Endodermal cell (in vitro differentiated cells): ENCODE results near the gene FHIP2A. TPM values are rescaled to one million over a fixed set of nuclear protein-coding genes. Genes with fewer than 3 reads are reported as not detected.
"Not testable (repeated sequence)": the region's sequence is repeated elsewhere in the genome, so short reads cannot be mapped to it uniquely, and the experiment has no call there.

Experiments
- DNase-seq: peaks from one replicate; pipeline ENCODE4 v3.0.0-alpha.2; 2017
- H3K27ac ChIP-seq: 2 replicates; pipeline ENCODE4 v1.5.1; 2013; ENCODE audit warnings: mild to moderate bottlenecking, low read depth, low read length, moderate library complexity
- H3K27me3 ChIP-seq: 2 replicates; pipeline ENCODE4 v1.6.1; 2013; ENCODE audit warnings: mild to moderate bottlenecking, low read length, moderate library complexity; ENCODE audit not compliant: insufficient read depth, control insufficient read depth, poor library complexity, severe bottlenecking
- H3K36me3 ChIP-seq: 2 replicates; pipeline ENCODE4 v1.7.0; 2013; ENCODE audit warnings: mild to moderate bottlenecking, low read length, moderate library complexity; ENCODE audit not compliant: control insufficient read depth, insufficient read depth
- H3K4me1 ChIP-seq: one replicate; pipeline ENCODE4 v1.7.0; 2013; ENCODE audit warnings: low read length; ENCODE audit not compliant: control insufficient read depth, insufficient read depth
- H3K4me3 ChIP-seq: 2 replicates; pipeline ENCODE4 v1.5.1; 2013; ENCODE audit warnings: mild to moderate bottlenecking, low read length, moderate library complexity
- H3K9ac ChIP-seq: 2 replicates; pipeline ENCODE4 v1.6.1; 2013; ENCODE audit warnings: mild to moderate bottlenecking, low read length, moderate library complexity; ENCODE audit not compliant: poor library complexity, severe bottlenecking; ENCODE audit errors: extremely low read depth
- H3K9me3 ChIP-seq: 2 replicates; pipeline ENCODE4 v1.6.1; 2013; ENCODE audit warnings: mild to moderate bottlenecking, low read length, moderate library complexity; ENCODE audit not compliant: control insufficient read depth
- H3K27ac Mint-ChIP-seq: 2 replicates; pipeline ENCODE4 v1.8.0; 2020; ENCODE audit warnings: mixed read lengths
- H3K27me3 Mint-ChIP-seq: 2 replicates; pipeline ENCODE4 v1.8.0; 2021; ENCODE audit warnings: mild to moderate bottlenecking, mixed read lengths; ENCODE audit not compliant: insufficient read depth
- H3K36me3 Mint-ChIP-seq: 2 replicates; pipeline ENCODE4 v1.8.0; 2020; ENCODE audit warnings: low read depth, mixed read lengths
- H3K4me1 Mint-ChIP-seq: 2 replicates; pipeline ENCODE4 v1.8.0; 2020; ENCODE audit warnings: mixed read lengths
- H3K4me3 Mint-ChIP-seq: 2 replicates; pipeline ENCODE4 v1.8.0; 2020; ENCODE audit warnings: mild to moderate bottlenecking, moderate library complexity, mixed read lengths
- H3K9me3 Mint-ChIP-seq: 2 replicates; pipeline ENCODE4 v1.8.0; 2020; ENCODE audit warnings: mild to moderate bottlenecking, mixed read lengths
- CTCF ChIP-seq: fragments of 200-600 bp; sonication (generic); conservative IDR thresholded peaks from 2 replicates; pipeline ENCODE4 v1.5.0; 2021; ENCODE audit warnings: antibody characterized with exemption, mild to moderate bottlenecking
- WGBS, 2 experiments: methylation state at CpG; one replicate each; pipeline versions ENCODE4 v1.1.5 to v1.1.7; 2013; ENCODE audit warnings: missing lambda C conversion rate in 2 of 2, mixed read lengths in 1 of 2; ENCODE audit not compliant: insufficient coverage in 1 of 2, insufficient read length in 1 of 2; 5-methylcytosine and 5-hydroxymethylcytosine counted together
- total RNA-seq, 2 donors: library from RNA; stranded (reverse); fragmentation: NEBNext Ultra II Directional in 1 of 2; extraction: Animal tissue kit (Norgen Biotek cat#: 25700) in 1 of 2; gene quantifications; 2 replicates in 1 of 2; 3 replicates in 1 of 2; pipeline ENCODE4 v1.2.1, GENCODE V29; 2021

FHIP2A gene
- total RNA-seq, 2 donors from 2014 or later = 24.4 to 28.8 TPM

DNA sequence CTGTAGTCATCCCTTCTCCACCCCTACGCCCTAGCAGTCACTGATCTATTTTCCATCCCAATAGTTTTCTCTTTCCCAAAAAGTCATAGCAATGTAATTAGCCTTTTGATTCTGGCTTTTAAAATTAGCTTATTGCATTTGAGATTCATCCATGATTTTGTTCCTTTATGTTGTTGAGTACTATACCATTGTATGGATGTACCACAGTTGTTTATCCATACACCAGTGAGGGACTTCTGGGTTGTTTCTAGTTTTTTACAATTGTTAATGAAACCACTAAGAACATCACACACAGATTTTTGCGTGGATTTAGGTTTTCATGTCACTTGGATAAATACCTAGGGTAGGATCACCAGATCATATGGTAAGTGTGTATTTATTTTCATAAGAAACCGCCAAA lies 16.1 kb downstream of the FHIP2A start:
- DNase-seq = no peak
- Histone ChIP-seq H3K36me3 (peaks cover 76% of the 10 kb centered on the region), H3K9me3 (no peaks in the 10 kb centered on the region), H3K9ac (no peak overlapping the region), H3K4me3 (no peak overlapping the region), H3K4me1 (no peaks in the 10 kb centered on the region), H3K27ac (no peak overlapping the region), H3K27me3 (no peaks in the 10 kb centered on the region)
- Mint-ChIP-seq H3K4me3 (no peak overlapping the region), H3K27me3 (no peaks in the 10 kb centered on the region), H3K36me3 (peaks cover 61% of the 10 kb centered on the region), H3K27ac (no peak overlapping the region), H3K9me3 (peaks cover 4% of the 10 kb centered on the region), H3K4me1 (no peaks in the 10 kb centered on the region)
- no peak for TF ChIP-seq CTCF
- WGBS, 2 experiments = 94% methylated on average over 3 of the region's 3 CpGs; no CpG with 5 or more reads in 1 of the 2 experiments

- DNase-seq = no peak
- H3K36me3 Mint-ChIP-seq = peaks cover 60% of the 10 kb centered on the region
- Histone ChIP-seq H3K9ac (no peak overlapping the region), H3K27me3 (no peaks in the 10 kb centered on the region), H3K4me3 (no peak overlapping the region), H3K27ac (no peak overlapping the region), H3K9me3 (no peaks in the 10 kb centered on the region), H3K4me1 (no peaks in the 10 kb centered on the region), H3K36me3 (peaks cover 73% of the 10 kb centered on the region)
- 75 to 96% methylated on average over 2 of the region's 3 CpGs for WGBS, 2 experiments
- H3K9me3 Mint-ChIP-seq = peaks cover 4% of the 10 kb centered on the region
- H3K4me1 Mint-ChIP-seq = no peaks in the 10 kb centered on the region
- TF ChIP-seq CTCF = no peak
- no peak overlapping the region for H3K27ac Mint-ChIP-seq
- H3K27me3 Mint-ChIP-seq = no peaks in the 10 kb centered on the region
- no peak overlapping the region for H3K4me3 Mint-ChIP-seq
Observed at GRCh38 chr10:114839901-114840300, 18.3 kb downstream of the FHIP2A start.

- Histone ChIP-seq H3K27ac (no peak overlapping the region), H3K27me3 (no peaks in the 10 kb centered on the region), H3K4me3 (no peak overlapping the region), H3K36me3 (peaks cover 83% of the 10 kb centered on the region), H3K4me1 (no peaks in the 10 kb centered on the region), H3K9me3 (peaks cover 7% of the 10 kb centered on the region), H3K9ac (no peak overlapping the region)
- Mint-ChIP-seq H3K4me3 (no peak overlapping the region), H3K9me3 (peaks cover 6% of the 10 kb centered on the region), H3K4me1 (no peaks in the 10 kb centered on the region), H3K27me3 (no peaks in the 10 kb centered on the region), H3K36me3 (peaks cover 68% of the 10 kb centered on the region), H3K27ac (no peak overlapping the region)
- TF ChIP-seq CTCF = no peak
- no peak for DNase-seq
- WGBS, 2 experiments = 94 to 100% methylated on average over 5 to 6 of the region's 8 CpGs
Observed at GRCh38 chr10:114845978-114846693, 24.6 kb downstream of the FHIP2A start.

DNA sequence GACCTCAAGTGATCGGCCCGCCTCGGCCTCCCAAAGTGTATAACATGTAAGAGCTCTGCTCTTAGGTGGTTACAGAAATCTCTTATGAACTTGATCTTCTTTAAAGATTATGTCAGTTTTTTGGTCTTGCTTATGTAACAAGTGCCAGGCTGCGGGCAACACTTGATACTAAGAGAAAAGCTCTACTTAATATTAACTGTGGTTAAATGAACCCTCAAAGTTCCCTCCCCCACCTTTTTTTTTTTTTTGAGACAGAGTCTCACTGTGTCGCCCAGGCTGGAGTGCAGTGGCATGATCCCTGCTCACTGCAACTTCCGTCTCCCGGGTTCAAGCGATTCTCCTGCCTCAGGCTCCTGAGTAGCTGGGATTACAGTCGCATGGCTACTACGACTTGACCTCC lies 25.9 kb downstream of the FHIP2A start:
- H3K36me3 ChIP-seq = peaks cover 89% of the 10 kb centered on the region
- H3K9me3 ChIP-seq, H3K9ac ChIP-seq, H3K27ac ChIP-seq, H3K4me1 ChIP-seq, H3K4me3 ChIP-seq, H3K27ac Mint-ChIP-seq, H3K4me1 Mint-ChIP-seq, H3K27me3 ChIP-seq, H3K4me3 Mint-ChIP-seq, DNase-seq, H3K9me3 Mint-ChIP-seq, H3K27me3 Mint-ChIP-seq: not testable (repeated sequence)
- H3K36me3 Mint-ChIP-seq = peaks cover 71% of the 10 kb centered on the region
- 89% methylated on average over 10 of the region's 10 CpGs for whole genome bisulfite sequencing, 2 experiments
